Loucy (cell line): ENCODE data around the gene CSF1R.

Source experiments
- H2AFZ ChIP-seq: fragments of 200-600 bp; sonication (generic); 2 replicates; pipeline ENCODE4 v1.6.0; 2016; ENCODE audit warnings: antibody characterized with exemption, mild to moderate bottlenecking, low read length, moderate library complexity
- H3F3A ChIP-seq: fragments of 200-600 bp; 2 replicates; pipeline ENCODE4 v1.6.0; 2016; ENCODE audit warnings: antibody characterized with exemption, low read depth, mild to moderate bottlenecking
- H3K27me3 ChIP-seq: fragments of 200-600 bp; sonication (generic); 2 replicates; pipeline ENCODE4 v1.6.1; 2014; ENCODE audit warnings: low read length, mild to moderate bottlenecking; ENCODE audit not compliant: insufficient read depth, poor library complexity, severe bottlenecking
- H3K36me3 ChIP-seq: fragments of 200-600 bp; sonication (generic); 2 replicates; pipeline ENCODE4 v1.6.1; 2016; ENCODE audit warnings: low read length; ENCODE audit not compliant: insufficient read depth
- H3K4me1 ChIP-seq: fragments of 200-600 bp; sonication (generic); 2 replicates; pipeline ENCODE4 v1.5.1; 2014; ENCODE audit warnings: low read length, mild to moderate bottlenecking; ENCODE audit not compliant: insufficient read depth, poor library complexity, severe bottlenecking
- H3K4me2 ChIP-seq: fragments of 200-600 bp; sonication (generic); 2 replicates; pipeline ENCODE4 v1.6.0; 2014; ENCODE audit warnings: antibody characterized with exemption, low read length, low read depth, mild to moderate bottlenecking; ENCODE audit not compliant: poor library complexity, severe bottlenecking
- H3K4me3 ChIP-seq: fragments of 200-600 bp; sonication (generic); 2 replicates; pipeline ENCODE4 v1.5.1; 2014; ENCODE audit warnings: low read length, mild to moderate bottlenecking, mixed read lengths; ENCODE audit not compliant: poor library complexity, severe bottlenecking
- H3K79me2 ChIP-seq: fragments of 200-600 bp; sonication (generic); 2 replicates; pipeline ENCODE4 v1.6.1; 2014; ENCODE audit warnings: low read length; ENCODE audit not compliant: insufficient read depth
- H3K9ac ChIP-seq: fragments of 200-600 bp; sonication (generic); 2 replicates; pipeline ENCODE4 v1.6.0; 2014; ENCODE audit warnings: mild to moderate bottlenecking, low read depth, low read length, moderate library complexity; ENCODE audit not compliant: poor library complexity, severe bottlenecking
- H3K9me2 ChIP-seq: fragments of 200-600 bp; sonication (generic); replicated peaks from 2 replicates; pipeline ENCODE4 v1.6.1; 2016; ENCODE audit warnings: low read depth, low read length, mixed read lengths
- H3K9me3 ChIP-seq: fragments of 200-600 bp; sonication (generic); 2 replicates; pipeline ENCODE4 v1.6.1; 2014; ENCODE audit warnings: mild to moderate bottlenecking, antibody characterized with exemption, low read length, low read depth; ENCODE audit not compliant: insufficient read depth
- H4K20me1 ChIP-seq: fragments of 200-600 bp; sonication (generic); 2 replicates; pipeline ENCODE4 v1.6.0; 2014; ENCODE audit warnings: antibody characterized with exemption, low read length, mild to moderate bottlenecking; ENCODE audit not compliant: insufficient read depth, poor library complexity, severe bottlenecking
- CTCF ChIP-seq: fragments of 200-600 bp; sonication (generic); conservative IDR thresholded peaks from 2 replicates; pipeline ENCODE4 v1.5.1; 2014; ENCODE audit warnings: mild to moderate bottlenecking, antibody characterized with exemption, low read length
- EZH2phosphoT487 ChIP-seq: fragments of 200-600 bp; IDR thresholded peaks from 2 replicates; pipeline ENCODE4 v1.6.1; 2018; ENCODE audit warnings: antibody characterized with exemption, mild to moderate bottlenecking, moderate library complexity, borderline replicate concordance

The CSF1R gene

DNA sequence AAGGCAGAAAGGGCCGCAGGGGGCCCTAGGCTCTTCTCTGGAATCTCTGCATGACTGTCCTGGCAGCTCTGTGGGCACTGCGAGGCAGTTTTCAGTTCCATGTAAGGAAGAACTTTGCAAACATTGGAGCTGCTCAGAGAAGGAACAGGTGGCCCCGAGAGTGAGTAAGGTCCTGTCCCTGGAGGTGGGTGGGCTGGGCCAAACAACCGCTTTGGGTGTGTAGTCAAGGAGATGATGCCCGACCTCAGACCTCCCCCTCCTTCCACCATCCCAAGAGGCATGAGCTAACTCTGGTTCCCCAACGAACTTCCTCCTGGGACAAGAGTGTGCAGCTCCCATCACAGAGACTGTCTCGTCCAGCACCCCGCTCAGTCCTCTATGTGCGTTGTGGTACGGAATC lies 20.5 kb downstream of the CSF1R start:
- Histone ChIP-seq H3K4me2 (no peak overlapping the region), H3F3A (no peaks in the 10 kb centered on the region), H3K27me3 (no peaks in the 10 kb centered on the region), H3K4me3 (no peak overlapping the region), H3K9ac (no peak overlapping the region), H3K79me2 (no peaks in the 10 kb centered on the region), H3K4me1 (peaks cover 37% of the 10 kb centered on the region), H4K20me1 (no peaks in the 10 kb centered on the region), H3K9me3 (no peaks in the 10 kb centered on the region), H3K9me2 (no peaks in the 10 kb centered on the region), H2AFZ (no peak overlapping the region), H3K36me3 (no peaks in the 10 kb centered on the region)
- TF ChIP-seq CTCF = no peak

DNA sequence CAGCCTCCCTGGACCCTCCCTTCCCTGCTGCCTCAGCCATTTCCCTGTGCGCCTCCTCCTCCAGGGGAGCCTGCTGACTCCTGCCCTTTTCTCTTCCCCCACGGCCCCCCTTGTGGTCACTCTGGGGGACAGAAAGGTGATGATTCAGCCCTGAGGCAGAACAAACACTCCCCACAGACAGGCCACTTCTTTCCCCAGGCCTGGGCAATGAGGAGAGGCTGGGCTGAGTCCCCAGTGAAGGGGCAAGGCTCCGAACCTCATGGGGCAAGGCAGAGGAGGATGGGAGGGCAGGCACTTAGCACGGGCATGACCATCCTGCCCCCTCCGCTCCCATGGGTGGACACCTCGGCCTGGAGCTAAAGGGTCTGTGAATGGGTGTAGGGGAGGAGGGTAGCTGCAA lies 21.0 kb downstream of the CSF1R start:
- Histone ChIP-seq H3K9ac (no peak overlapping the region), H3K4me2 (no peak overlapping the region), H3K27me3 (no peaks in the 10 kb centered on the region), H3K9me3 (no peaks in the 10 kb centered on the region), H2AFZ (no peak overlapping the region), H3K4me1 (peaks cover 37% of the 10 kb centered on the region), H3K9me2 (no peaks in the 10 kb centered on the region), H4K20me1 (no peaks in the 10 kb centered on the region), H3K79me2 (no peaks in the 10 kb centered on the region), H3K4me3 (no peak overlapping the region), H3K36me3 (no peaks in the 10 kb centered on the region), H3F3A (no peaks in the 10 kb centered on the region)
- no peak for TF ChIP-seq CTCF
- no peak for TF ChIP-seq EZH2phosphoT487

DNA sequence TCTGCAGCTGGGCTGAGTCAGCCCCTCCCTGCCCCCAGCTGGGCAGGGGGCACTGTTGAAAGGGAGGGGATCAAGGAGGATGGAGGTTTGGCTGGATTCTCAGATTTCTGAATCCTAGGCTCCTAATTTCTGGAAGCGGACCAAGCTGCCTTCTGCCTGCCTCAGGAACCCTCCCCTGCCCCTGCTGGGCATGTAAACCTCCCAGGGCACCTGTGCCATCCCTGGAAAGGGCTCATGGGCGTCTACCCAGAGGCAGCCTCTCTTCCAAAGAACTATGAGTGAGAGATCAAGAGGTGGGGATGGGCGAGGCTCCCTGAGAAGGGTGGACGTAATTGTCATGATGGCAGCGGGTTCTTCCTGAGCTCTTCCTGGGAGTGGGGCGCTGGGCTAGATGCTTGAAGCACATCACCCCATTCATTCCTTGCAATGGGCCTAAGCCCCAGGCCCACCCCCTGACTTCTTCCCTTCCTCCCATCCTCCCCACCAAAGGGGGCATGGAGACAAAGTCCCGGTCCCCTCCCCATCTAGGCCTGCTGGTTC lies 21.6 kb downstream of the CSF1R start:
- Histone ChIP-seq H3K4me3 (no peak overlapping the region), H3K9me3 (no peaks in the 10 kb centered on the region), H3K36me3 (no peaks in the 10 kb centered on the region), H3F3A (no peaks in the 10 kb centered on the region), H3K79me2 (no peaks in the 10 kb centered on the region), H3K27me3 (no peaks in the 10 kb centered on the region), H3K9me2 (no peaks in the 10 kb centered on the region), H4K20me1 (no peaks in the 10 kb centered on the region), H3K4me1 (peaks cover 37% of the 10 kb centered on the region), H3K9ac (no peak overlapping the region), H2AFZ (no peak overlapping the region), H3K4me2 (no peak overlapping the region)
- TF ChIP-seq CTCF = no peak
- TF ChIP-seq EZH2phosphoT487 = no peak
